NCI-H2227 treated with DMSO at 0.1 percent for 48 hours (cell line): ENCODE measurements around the gene TMEM141.

Experiments used
- DNase-seq: peaks from one replicate; lab custom pipeline; 2025; lab: John Stamatoyannopoulos, UW

Gene TMEM141

GRCh38 chr9:136814725-136815421, 23.7 kb downstream of the TMEM141 start:
- no peak for DNase-seq

- no peak for DNase-seq
These were observed 24.3 kb downstream of the TMEM141 start for GRCh38 chr9:136815422-136815782.

- DNase-seq = no peak
These were observed 30.1 kb downstream of the TMEM141 start for GRCh38 chr9:136820971-136821825.

- no peak for DNase-seq
These were observed 30.8 kb downstream of the TMEM141 start for GRCh38 chr9:136821826-136822544.

GRCh38 chr9:136823136-136824046, 32.2 kb downstream of the TMEM141 start:
- no peak for DNase-seq

- DNase-seq = no peak
These were observed 33.5 kb downstream of the TMEM141 start for GRCh38 chr9:136824496-136825225.

- DNase-seq = no peak
These were observed 34.4 kb downstream of the TMEM141 start for GRCh38 chr9:136825295-136826187.

- DNase-seq = no peak
These were observed 35.0 kb downstream of the TMEM141 start for GRCh38 chr9:136826188-136826541.

GRCh38 chr9:136826703-136827582, 35.8 kb downstream of the TMEM141 start:
- DNase-seq = no peak

GRCh38 chr9:136827794-136828473, 36.8 kb downstream of the TMEM141 start:
- no peak for DNase-seq

GRCh38 chr9:136828474-136829140, 37.5 kb downstream of the TMEM141 start:
- no peak for DNase-seq

GRCh38 chr9:136829412-136829811, 38.3 kb downstream of the TMEM141 start:
- DNase-seq = no peak

- no peak for DNase-seq
These were observed 39.1 kb downstream of the TMEM141 start for GRCh38 chr9:136829981-136830885.

- no peak for DNase-seq
These were observed 40.0 kb downstream of the TMEM141 start for GRCh38 chr9:136831002-136831719.

GRCh38 chr9:136831720-136832104, 40.6 kb downstream of the TMEM141 start:
- no peak for DNase-seq

GRCh38 chr9:136832581-136832980, 41.4 kb downstream of the TMEM141 start:
- no peak for DNase-seq
